GM04504 (cell line): ENCODE results near the gene PROM1.

Source experiments
- DNase-seq: peaks from one replicate; pipeline ENCODE4 v3.0.0-alpha.2; 2012; ENCODE audit warnings: low read depth

PROM1 gene

GRCh38 chr4:16109256-16109655 lies 25.4 kb upstream of the PROM1 start:
- DNase-seq: no peak

- DNase-seq: no peak
These were observed 23.1 kb upstream of the PROM1 start for GRCh38 chr4:16106956-16107355.

- no peak for DNase-seq
These were observed 20.7 kb upstream of the PROM1 start for GRCh38 chr4:16104520-16104919.

- DNase-seq: no peak
These were observed 18.5 kb upstream of the PROM1 start for GRCh38 chr4:16102356-16102755.

GRCh38 chr4:16100833-16101232 lies 17.0 kb upstream of the PROM1 start:
- no peak for DNase-seq

- DNase-seq: no peak
These were observed 9.0 kb upstream of the PROM1 start for GRCh38 chr4:16092682-16093319.

GRCh38 chr4:16090096-16090705 lies 6.4 kb upstream of the PROM1 start:
- no peak for DNase-seq

GRCh38 chr4:16089156-16089555 lies 5.3 kb upstream of the PROM1 start:
- DNase-seq: no peak

- no peak for DNase-seq
These were observed 4.8 kb upstream of the PROM1 start for GRCh38 chr4:16088601-16089000.

- no peak for DNase-seq
These were observed 2.0 kb upstream of the PROM1 start for GRCh38 chr4:16085822-16086221.

GRCh38 chr4:16082426-16083240 lies 1.2 kb downstream of the PROM1 start:
- no peak for DNase-seq

- DNase-seq: no peak
These were observed 1.8 kb downstream of the PROM1 start for GRCh38 chr4:16082041-16082425.

- no peak for DNase-seq
These were observed 4.8 kb downstream of the PROM1 start for GRCh38 chr4:16079046-16079445.

GRCh38 chr4:16078195-16078760 lies 5.5 kb downstream of the PROM1 start:
- no peak for DNase-seq

- DNase-seq: no peak
These were observed 6.0 kb downstream of the PROM1 start for GRCh38 chr4:16077786-16078185.

- DNase-seq: no peak
These were observed 7.7 kb downstream of the PROM1 start for GRCh38 chr4:16075975-16076757.

- DNase-seq: no peak
These were observed 8.8 kb downstream of the PROM1 start for GRCh38 chr4:16075061-16075460.

- DNase-seq: no peak
These were observed 11.7 kb downstream of the PROM1 start for GRCh38 chr4:16072168-16072567.

- no peak for DNase-seq
These were observed 13.6 kb downstream of the PROM1 start for GRCh38 chr4:16070203-16070602.

- DNase-seq: no peak
These were observed 16.3 kb downstream of the PROM1 start for GRCh38 chr4:16067515-16067914.

GRCh38 chr4:16066586-16067128 lies 17.2 kb downstream of the PROM1 start:
- DNase-seq: no peak

- DNase-seq: no peak
These were observed 18.8 kb downstream of the PROM1 start for GRCh38 chr4:16065066-16065465.
